Osteocyte (in vitro differentiated cells): ENCODE data around the gene MRFAP1. TPM values are rescaled to one million over a fixed set of nuclear protein-coding genes. Genes with fewer than 3 reads are reported as not detected.

Source experiments
- DNase-seq: peaks from one replicate; pipeline ENCODE4 v3.0.0; 2021; ENCODE audit warnings: mixed read lengths; ENCODE audit not compliant: unreplicated experiment; ENCODE audit errors: extremely low spot score
- H3K27ac Mint-ChIP-seq: one replicate; pipeline ENCODE4 v1.8.0; 2021; ENCODE audit warnings: mild to moderate bottlenecking, mixed read lengths; ENCODE audit not compliant: unreplicated experiment
- H3K27me3 Mint-ChIP-seq: one replicate; pipeline ENCODE4 v1.8.0; 2021; ENCODE audit warnings: mixed read lengths; ENCODE audit not compliant: unreplicated experiment
- H3K36me3 Mint-ChIP-seq: one replicate; pipeline ENCODE4 v1.8.0; 2021; ENCODE audit warnings: mixed read lengths; ENCODE audit not compliant: unreplicated experiment
- H3K4me1 Mint-ChIP-seq: one replicate; pipeline ENCODE4 v1.8.0; 2021; ENCODE audit warnings: mixed read lengths; ENCODE audit not compliant: unreplicated experiment
- H3K4me3 Mint-ChIP-seq: one replicate; pipeline ENCODE4 v1.8.0; 2021; ENCODE audit warnings: mild to moderate bottlenecking, moderate library complexity, mixed read lengths; ENCODE audit not compliant: unreplicated experiment
- H3K9me3 Mint-ChIP-seq: one replicate; pipeline ENCODE4 v1.8.0; 2021; ENCODE audit warnings: mixed read lengths; ENCODE audit not compliant: unreplicated experiment
- total RNA-seq: library from RNA; stranded (reverse); gene quantifications from 2 replicates; pipeline ENCODE4 v1.2.1, GENCODE V29; 2021
- TF ChIP-seq, protein P1 (sequence below): fragments of 200-600 bp; sonication (generic); IDR thresholded peaks from 2 replicates; pipeline ENCODE4 v1.5.0; 2021; ENCODE audit warnings: antibody characterized with exemption, mild to moderate bottlenecking, moderate library complexity

MRFAP1 gene
- total RNA-seq, 1 donor from 2014 or later = 310 TPM

- no peak for DNase-seq
- Mint-ChIP-seq H3K27ac (no peak overlapping the region), H3K9me3 (peaks cover 7% of the 10 kb centered on the region), H3K4me3 (no peak overlapping the region), H3K36me3 (peaks cover 2% of the 10 kb centered on the region), H3K27me3 (no peaks in the 10 kb centered on the region), H3K4me1 (peaks cover 5% of the 10 kb centered on the region)
- TF ChIP-seq, protein P1, sequence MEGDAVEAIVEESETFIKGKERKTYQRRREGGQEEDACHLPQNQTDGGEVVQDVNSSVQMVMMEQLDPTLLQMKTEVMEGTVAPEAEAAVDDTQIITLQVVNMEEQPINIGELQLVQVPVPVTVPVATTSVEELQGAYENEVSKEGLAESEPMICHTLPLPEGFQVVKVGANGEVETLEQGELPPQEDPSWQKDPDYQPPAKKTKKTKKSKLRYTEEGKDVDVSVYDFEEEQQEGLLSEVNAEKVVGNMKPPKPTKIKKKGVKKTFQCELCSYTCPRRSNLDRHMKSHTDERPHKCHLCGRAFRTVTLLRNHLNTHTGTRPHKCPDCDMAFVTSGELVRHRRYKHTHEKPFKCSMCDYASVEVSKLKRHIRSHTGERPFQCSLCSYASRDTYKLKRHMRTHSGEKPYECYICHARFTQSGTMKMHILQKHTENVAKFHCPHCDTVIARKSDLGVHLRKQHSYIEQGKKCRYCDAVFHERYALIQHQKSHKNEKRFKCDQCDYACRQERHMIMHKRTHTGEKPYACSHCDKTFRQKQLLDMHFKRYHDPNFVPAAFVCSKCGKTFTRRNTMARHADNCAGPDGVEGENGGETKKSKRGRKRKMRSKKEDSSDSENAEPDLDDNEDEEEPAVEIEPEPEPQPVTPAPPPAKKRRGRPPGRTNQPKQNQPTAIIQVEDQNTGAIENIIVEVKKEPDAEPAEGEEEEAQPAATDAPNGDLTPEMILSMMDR = no peak
These were observed 42.5 kb downstream of the MRFAP1 start for GRCh38 chr4:6682862-6683590.

GRCh38 chr4:6684656-6685055 is 44.2 kb downstream of the MRFAP1 start:
- Mint-ChIP-seq H3K4me1 (peaks cover 21% of the 10 kb centered on the region), H3K27me3 (no peaks in the 10 kb centered on the region), H3K4me3 (no peak overlapping the region), H3K27ac (no peak overlapping the region), H3K9me3 (peaks cover 7% of the 10 kb centered on the region), H3K36me3 (peaks cover 2% of the 10 kb centered on the region)
- TF ChIP-seq, protein P1 = no peak
- no peak for DNase-seq

- DNase-seq = no peak
- H3K27ac Mint-ChIP-seq = no peak overlapping the region
- no peak overlapping the region for H3K4me3 Mint-ChIP-seq
- TF ChIP-seq, protein P1 = no peak
- H3K4me1 Mint-ChIP-seq = peaks cover 30% of the 10 kb centered on the region
- H3K9me3 Mint-ChIP-seq = no peaks in the 10 kb centered on the region
- peaks cover 2% of the 10 kb centered on the region for H3K36me3 Mint-ChIP-seq
- no peaks in the 10 kb centered on the region for H3K27me3 Mint-ChIP-seq
These were observed 45.8 kb downstream of the MRFAP1 start for GRCh38 chr4:6686104-6686787.

- no peak for DNase-seq
- Mint-ChIP-seq H3K36me3 (peaks cover 2% of the 10 kb centered on the region), H3K27ac (peak overlapping the region; percentile 85), H3K4me1 (peaks cover 36% of the 10 kb centered on the region), H3K9me3 (no peaks in the 10 kb centered on the region), H3K4me3 (peak overlapping the region; percentile 22), H3K27me3 (no peaks in the 10 kb centered on the region)
- TF ChIP-seq, protein P1 = no peak
These were observed 47.7 kb downstream of the MRFAP1 start for GRCh38 chr4:6687947-6688878.
